Glutamatergic neuron (in vitro differentiated cells): ENCODE measurements around the gene JMY. TPM values are rescaled to one million over a fixed set of nuclear protein-coding genes. Genes with fewer than 3 reads are reported as not detected.

Experiments
- DNase-seq: peaks from one replicate; pipeline ENCODE4 v3.0.0; 2022
- H3K27ac Mint-ChIP-seq: one replicate; pipeline ENCODE4 v1.8.0; 2020; ENCODE audit warnings: mild to moderate bottlenecking, mixed read lengths, inconsistent platforms; ENCODE audit not compliant: unreplicated experiment
- H3K27me3 Mint-ChIP-seq: one replicate; pipeline ENCODE4 v1.8.0; 2020; ENCODE audit warnings: mild to moderate bottlenecking, moderate library complexity, mixed read lengths, inconsistent platforms; ENCODE audit not compliant: unreplicated experiment
- H3K36me3 Mint-ChIP-seq: one replicate; pipeline ENCODE4 v1.8.0; 2020; ENCODE audit warnings: mild to moderate bottlenecking, mixed read lengths, inconsistent platforms; ENCODE audit not compliant: unreplicated experiment
- H3K4me1 Mint-ChIP-seq: one replicate; pipeline ENCODE4 v1.8.0; 2020; ENCODE audit warnings: mild to moderate bottlenecking, low read depth, mixed read lengths, inconsistent platforms; ENCODE audit not compliant: unreplicated experiment
- H3K4me3 Mint-ChIP-seq: one replicate; pipeline ENCODE4 v1.8.0; 2020; ENCODE audit warnings: mild to moderate bottlenecking, mixed read lengths, inconsistent platforms; ENCODE audit not compliant: unreplicated experiment
- H3K9me3 Mint-ChIP-seq: one replicate; pipeline ENCODE4 v1.8.0; 2020; ENCODE audit warnings: mild to moderate bottlenecking, moderate library complexity, mixed read lengths, inconsistent platforms; ENCODE audit not compliant: unreplicated experiment
- CTCF ChIP-seq: fragments of 200-600 bp; sonication (generic); IDR thresholded peaks from one replicate; pipeline ENCODE4 v1.5.0; 2021; ENCODE audit not compliant: partially characterized antibody, unreplicated experiment
- total RNA-seq: library from RNA; stranded (reverse); fragmentation: NEBNext Ultra II Directional; extraction: Animal tissue kit (Norgen Biotek cat#: 25700); gene quantifications from one replicate; pipeline ENCODE4 v1.2.1, GENCODE V29; 2021; ENCODE audit not compliant: unreplicated experiment

JMY gene
- total RNA-seq, 1 donor from 2014 or later: 22.2 TPM

GRCh38 chr5:79297661-79298060, 61.7 kb downstream of the JMY start:
- no peak for DNase-seq
- Mint-ChIP-seq H3K27me3 (no peaks in the 10 kb centered on the region), H3K27ac (no peak overlapping the region), H3K36me3 (no peaks in the 10 kb centered on the region), H3K4me1 (peaks cover 2% of the 10 kb centered on the region), H3K9me3 (no peaks in the 10 kb centered on the region), H3K4me3 (no peak overlapping the region)
- TF ChIP-seq CTCF: no peak

- H3K4me3 Mint-ChIP-seq: no peak overlapping the region
- no peak overlapping the region for H3K27ac Mint-ChIP-seq
- DNase-seq: no peak
- H3K27me3 Mint-ChIP-seq: no peaks in the 10 kb centered on the region
- no peaks in the 10 kb centered on the region for H3K4me1 Mint-ChIP-seq
- H3K36me3 Mint-ChIP-seq: no peaks in the 10 kb centered on the region
- TF ChIP-seq CTCF: no peak
- no peaks in the 10 kb centered on the region for H3K9me3 Mint-ChIP-seq
These were observed 65.2 kb downstream of the JMY start for GRCh38 chr5:79301046-79301712.

- Mint-ChIP-seq H3K4me1 (no peaks in the 10 kb centered on the region), H3K27ac (no peak overlapping the region), H3K36me3 (no peaks in the 10 kb centered on the region), H3K27me3 (no peaks in the 10 kb centered on the region), H3K9me3 (no peaks in the 10 kb centered on the region), H3K4me3 (no peak overlapping the region)
- no peak for DNase-seq
- TF ChIP-seq CTCF: no peak
These were observed 66.5 kb downstream of the JMY start for GRCh38 chr5:79302454-79302853.

- H3K36me3 Mint-ChIP-seq: no peaks in the 10 kb centered on the region
- no peaks in the 10 kb centered on the region for H3K4me1 Mint-ChIP-seq
- no peaks in the 10 kb centered on the region for H3K9me3 Mint-ChIP-seq
- DNase-seq: no peak
- TF ChIP-seq CTCF: no peak
- no peak overlapping the region for H3K27ac Mint-ChIP-seq
- no peaks in the 10 kb centered on the region for H3K27me3 Mint-ChIP-seq
- H3K4me3 Mint-ChIP-seq: no peak overlapping the region
These were observed 69.8 kb downstream of the JMY start for GRCh38 chr5:79305706-79306105.

GRCh38 chr5:79318935-79319614, 83.1 kb downstream of the JMY start:
- H3K27ac Mint-ChIP-seq: peak overlapping the region; percentile 93
- peaks cover 12% of the 10 kb centered on the region for H3K4me1 Mint-ChIP-seq
- TF ChIP-seq CTCF: no peak
- H3K27me3 Mint-ChIP-seq: peaks cover 2% of the 10 kb centered on the region
- no peaks in the 10 kb centered on the region for H3K36me3 Mint-ChIP-seq
- peaks cover 2% of the 10 kb centered on the region for H3K9me3 Mint-ChIP-seq
- H3K4me3 Mint-ChIP-seq: no peak overlapping the region
- DNase-seq: no peak
